ENCODE results near the gene PIP5K1C. TPM values are rescaled to one million over a fixed set of nuclear protein-coding genes. Genes with fewer than 3 reads are reported as not detected.
A peak's percentile ranks its signal among the peaks of the same experiment; 100 is the strongest.

PIP5K1C gene
- total and polyA plus RNA-seq, 8 donors: 8.6 to 164 (median 25.6) TPM

DNA sequence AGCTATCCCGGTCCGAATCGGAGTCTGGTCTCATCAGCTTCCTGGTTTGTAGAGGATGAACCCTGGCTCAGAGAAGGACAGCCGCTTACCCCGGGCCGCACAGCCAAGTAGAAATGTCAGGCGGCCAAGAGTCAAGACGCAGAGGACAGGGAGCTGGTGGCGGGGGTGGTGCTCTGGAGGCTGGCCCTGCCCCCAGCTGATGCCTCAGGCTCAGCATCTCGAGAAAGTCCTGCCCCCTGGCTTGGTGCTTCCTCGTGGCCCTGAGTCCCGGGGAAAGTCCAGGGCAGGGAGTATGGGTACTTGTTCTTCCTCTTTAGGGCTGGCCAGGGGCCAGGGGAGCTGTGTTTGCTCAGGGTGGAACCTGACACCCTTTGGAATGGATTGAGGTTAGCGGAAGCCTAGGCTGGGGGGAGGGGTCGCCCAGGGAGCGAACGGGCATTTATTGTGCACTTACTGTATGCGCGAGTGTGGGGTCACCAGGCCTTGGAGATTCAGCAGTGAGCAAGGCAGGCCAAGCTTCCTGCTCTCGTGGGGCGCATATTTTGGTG lies 10.1 kb upstream of the PIP5K1C start:
- H3K27me3 ChIP-seq: peaks cover 0 to 22% (median 0%) of the 10 kb centered on the region in 3 donors
- peak overlapping the region; percentile 33 to 90 (median 88) for H3K27ac ChIP-seq
- WGBS, 5 donors: 19 to 35% (median 24%) methylated on average over 16 to 20 of the region's 20 CpGs
- H3K36me3 ChIP-seq: no peaks in the 10 kb centered on the region
- intact Hi-C loops (cut with DNase I; ENCODE audit: low total_unique reads): no loop called here
- no peaks in the 10 kb centered on the region for H3K9me3 ChIP-seq
- peaks cover 15 to 50% (median 47%) of the 10 kb centered on the region in 4 donors for H3K4me1 ChIP-seq
- H3K4me3 ChIP-seq: peak overlapping the region in 1 of 4 donors; percentile 55
- TF ChIP-seq CTCF (IDR thresholded peaks at IDR 0.05): no peak
- TF ChIP-seq EP300 (IDR thresholded peaks at IDR 0.05): no peak
- TF ChIP-seq POLR2AphosphoS5 (IDR thresholded peaks at IDR 0.05): peak; percentile 33 to 93 (median 77)
- DNase-seq: peak; percentile 95 to 99

DNA sequence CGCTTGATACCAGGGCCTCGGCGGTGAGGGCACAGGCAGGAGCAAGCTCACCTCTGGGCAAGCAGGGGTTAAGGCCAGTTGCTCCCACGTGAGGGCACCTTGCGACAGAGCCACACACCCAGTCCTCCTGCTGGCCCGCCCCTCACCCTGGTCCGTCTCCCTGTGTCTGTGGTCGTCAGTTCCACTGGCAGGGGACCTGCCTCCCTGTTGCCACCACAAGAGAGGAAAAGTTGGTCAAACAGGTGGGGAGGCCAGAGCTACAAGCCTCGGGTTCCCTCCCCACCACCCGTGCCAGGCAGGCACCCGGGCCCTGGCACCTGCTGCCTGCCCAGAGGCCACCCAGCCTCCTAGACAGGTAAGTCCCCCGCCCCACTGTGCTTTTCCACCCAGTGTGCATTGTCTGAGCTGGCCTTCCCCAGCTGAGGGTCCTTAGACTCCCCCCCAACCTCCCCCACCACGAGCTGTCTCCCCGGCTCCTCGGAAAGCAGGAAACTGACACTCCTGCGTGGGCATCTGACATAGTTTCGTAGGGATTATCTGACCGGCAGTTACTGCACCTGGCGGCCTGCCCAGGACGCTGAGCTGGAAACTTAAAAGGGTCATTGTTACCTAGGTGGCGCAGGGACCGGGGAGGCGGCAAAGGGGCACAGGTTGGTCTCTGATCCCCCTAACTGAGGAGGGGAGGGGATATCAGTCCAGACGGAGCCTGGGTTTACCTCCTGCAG lies 8.1 kb upstream of the PIP5K1C start, which contains the start of gene TJP3:
TSS of gene TJP3 (plus strand) at position 178 of the 725 bp plus-strand sequence. CDS start 20,049 bp downstream, outside the sequence.
- DNase-seq: peak; percentile 85 to 86
- WGBS, 5 donors: 13 to 29% (median 18%) methylated on average over 13 to 24 of the region's 24 CpGs
- intact Hi-C loops (cut with DNase I; ENCODE audit: low total_unique reads): no loop called here
- Histone ChIP-seq H3K4me1 (peaks cover 15 to 50% (median 37%) of the 10 kb centered on the region in 4 donors), H3K27ac (peak within 1 kb of the TSS; percentile 87 to 91 (median 90)), H3K27me3 (peaks cover 0 to 30% (median 0%) of the 10 kb centered on the region in 3 donors), H3K36me3 (no peaks in the 10 kb centered on the region), H3K4me3 (peak within 1 kb of the TSS; percentile 34 to 55 (median 46)), H3K9me3 (no peaks in the 10 kb centered on the region)
- TF ChIP-seq CTCF (IDR thresholded peaks at IDR 0.05) (no peak), EP300 (IDR thresholded peaks at IDR 0.05) (no peak), POLR2AphosphoS5 (IDR thresholded peaks at IDR 0.05) (peak in 2 of 3 donors; percentile 70 to 88), POLR2A (IDR thresholded peaks at IDR 0.05) (no peak)

- H3K4me3 ChIP-seq: peak overlapping the region; percentile 34 to 55 (median 46)
- intact Hi-C loops (cut with DNase I; ENCODE audit: low total_unique reads): no loop called here
Measured at GRCh38 chr19:3707868-3708206, 7.6 kb upstream of the PIP5K1C start.

More at GRCh38 chr19:3707868-3708206, 7.6 kb upstream of the PIP5K1C start:
- Histone ChIP-seq H3K4me1 (peaks cover 15 to 45% (median 32%) of the 10 kb centered on the region in 4 donors), H3K27me3 (peaks cover 0 to 30% (median 0%) of the 10 kb centered on the region in 3 donors), H3K36me3 (no peaks in the 10 kb centered on the region), H3K9me3 (no peaks in the 10 kb centered on the region), H3K27ac (peak overlapping the region; percentile 87 to 91 (median 90))
- WGBS, 5 donors: 41 to 64% (median 51%) methylated on average over 8 to 12 of the region's 12 CpGs
- TF ChIP-seq POLR2AphosphoS5 (IDR thresholded peaks at IDR 0.05): no peak
- no peak for TF ChIP-seq POLR2A (IDR thresholded peaks at IDR 0.05)
- TF ChIP-seq EP300 (IDR thresholded peaks at IDR 0.05): no peak
- no peak for TF ChIP-seq CTCF (IDR thresholded peaks at IDR 0.05)
- no peak for DNase-seq
